Activated naive CD4-positive, alpha-beta T cell treated with anti-CD3 and anti-CD28 coated beads for 36 hours (primary cell): ENCODE results near the gene PLEKHA8. TPM values are rescaled to one million over a fixed set of nuclear protein-coding genes. Genes with fewer than 3 reads are reported as not detected.

ENCODE experiments used
- CTCF ChIA-PET: fragments of 350-600 bp; sonication (Branson Sonifier 250); formaldehyde crosslinking; loops from one replicate; lab custom pipeline; 2021; ENCODE audit warnings: antibody characterized with exemption; lab: Charles Lee
- DNase-seq: peaks from one replicate; pipeline ENCODE4 v3.0.0-alpha.2; 2020
- H3K27ac Mint-ChIP-seq: one replicate; pipeline ENCODE4 v1.8.0; 2021; ENCODE audit warnings: mild to moderate bottlenecking, mixed read lengths
- H3K27me3 Mint-ChIP-seq: one replicate; pipeline ENCODE4 v1.8.0; 2021; ENCODE audit warnings: low read depth, mixed read lengths
- H3K36me3 Mint-ChIP-seq: one replicate; pipeline ENCODE4 v1.8.0; 2021; ENCODE audit warnings: low read depth, mixed read lengths
- H3K4me1 Mint-ChIP-seq: one replicate; pipeline ENCODE4 v1.8.0; 2021; ENCODE audit warnings: low read depth, mixed read lengths
- H3K4me3 Mint-ChIP-seq: one replicate; pipeline ENCODE4 v1.8.0; 2021; ENCODE audit warnings: mild to moderate bottlenecking, moderate library complexity, mixed read lengths
- H3K9me3 Mint-ChIP-seq: one replicate; pipeline ENCODE4 v1.8.0; 2021; ENCODE audit warnings: mixed read lengths
- intact Hi-C: fragments of 100-400 bp; cut with micrococcal nuclease; formaldehyde crosslinking; loops from one replicate; pipeline ENCODE4 v1.15.1; 2023
- total RNA-seq, 2 experiments: library from RNA; stranded (reverse); gene quantifications; one replicate each; pipeline ENCODE4 v1.2.3, GENCODE V29; 2021

PLEKHA8 gene
- total RNA-seq, 2 experiments from 2014 or later, result 8.7 to 10.1 TPM

- intact Hi-C loops, result loop anchor here (10.0 kb wide), 2 partner anchors 307 to 427 kb away; partner anchors contain the start of genes GARS1 and NOD1
- no peak overlapping the region for H3K27ac Mint-ChIP-seq
- CTCF ChIA-PET, result interaction anchor here (0.6 to 0.8 kb wide), 3 partner anchors 40 to 494 kb away, joined by 3 to 7 read pairs (median 3); no protein-coding TSS in a partner anchor
These were observed 139.7 kb downstream of the PLEKHA8 start for GRCh38 chr7:30167901-30168300.

GRCh38 chr7:30168835-30169573, 140.8 kb downstream of the PLEKHA8 start:
- no peaks in the 10 kb centered on the region for H3K36me3 Mint-ChIP-seq
- no peak for DNase-seq
- intact Hi-C loops, result loop anchor here (10.0 kb wide), 2 partner anchors 306 to 426 kb away; partner anchors contain the start of genes GARS1 and NOD1
- H3K27me3 Mint-ChIP-seq, result no peaks in the 10 kb centered on the region
- CTCF ChIA-PET, result interaction anchor here (0.8 kb wide), 1 partner anchor 397 kb away, joined by 3 read pairs; no protein-coding TSS in a partner anchor
- H3K4me1 Mint-ChIP-seq, result no peaks in the 10 kb centered on the region
- no peaks in the 10 kb centered on the region for H3K9me3 Mint-ChIP-seq
- H3K4me3 Mint-ChIP-seq, result no peak overlapping the region
- no peak overlapping the region for H3K27ac Mint-ChIP-seq

More at GRCh38 chr7:30167901-30168300, 139.7 kb downstream of the PLEKHA8 start:
- Mint-ChIP-seq H3K4me1 (peaks cover 10% of the 10 kb centered on the region), H3K36me3 (no peaks in the 10 kb centered on the region), H3K4me3 (no peak overlapping the region), H3K9me3 (no peaks in the 10 kb centered on the region), H3K27me3 (no peaks in the 10 kb centered on the region)
- DNase-seq, result no peak

DNA sequence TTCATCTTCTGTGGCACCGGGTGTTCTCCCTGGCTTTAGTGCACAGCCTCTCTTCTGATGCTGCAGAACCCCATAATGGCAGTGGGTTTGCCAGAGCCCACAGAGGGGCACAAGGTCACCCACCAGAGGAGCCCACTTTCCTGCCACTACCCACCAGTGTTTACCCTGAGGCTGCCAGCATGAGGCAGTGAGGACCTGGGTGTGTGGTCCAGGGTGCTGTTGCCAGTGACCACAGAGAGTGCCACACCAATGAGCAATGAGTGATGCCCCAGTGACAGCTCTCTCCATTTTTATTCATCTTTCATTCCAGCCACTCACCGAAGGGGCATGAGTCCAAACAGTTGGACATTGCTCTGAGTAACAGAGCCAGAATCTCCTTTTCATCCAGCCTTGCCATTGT, 141.4 kb downstream of the PLEKHA8 start:
- Mint-ChIP-seq H3K27ac (no peak overlapping the region), H3K4me1 (no peaks in the 10 kb centered on the region), H3K36me3 (no peaks in the 10 kb centered on the region), H3K9me3 (no peaks in the 10 kb centered on the region), H3K27me3 (no peaks in the 10 kb centered on the region), H3K4me3 (no peak overlapping the region)
- intact Hi-C loops, result loop anchor here (10.0 kb wide), 2 partner anchors 305 to 425 kb away; partner anchors contain the start of genes GARS1 and NOD1
- DNase-seq, result no peak
- CTCF ChIA-PET, result interaction anchor here (0.7 kb wide), 1 partner anchor 206 kb away, joined by 3 read pairs; no protein-coding TSS in a partner anchor

GRCh38 chr7:30170476-30171205, 142.4 kb downstream of the PLEKHA8 start:
- CTCF ChIA-PET, result no interaction called here
- no peaks in the 10 kb centered on the region for H3K9me3 Mint-ChIP-seq

DNA sequence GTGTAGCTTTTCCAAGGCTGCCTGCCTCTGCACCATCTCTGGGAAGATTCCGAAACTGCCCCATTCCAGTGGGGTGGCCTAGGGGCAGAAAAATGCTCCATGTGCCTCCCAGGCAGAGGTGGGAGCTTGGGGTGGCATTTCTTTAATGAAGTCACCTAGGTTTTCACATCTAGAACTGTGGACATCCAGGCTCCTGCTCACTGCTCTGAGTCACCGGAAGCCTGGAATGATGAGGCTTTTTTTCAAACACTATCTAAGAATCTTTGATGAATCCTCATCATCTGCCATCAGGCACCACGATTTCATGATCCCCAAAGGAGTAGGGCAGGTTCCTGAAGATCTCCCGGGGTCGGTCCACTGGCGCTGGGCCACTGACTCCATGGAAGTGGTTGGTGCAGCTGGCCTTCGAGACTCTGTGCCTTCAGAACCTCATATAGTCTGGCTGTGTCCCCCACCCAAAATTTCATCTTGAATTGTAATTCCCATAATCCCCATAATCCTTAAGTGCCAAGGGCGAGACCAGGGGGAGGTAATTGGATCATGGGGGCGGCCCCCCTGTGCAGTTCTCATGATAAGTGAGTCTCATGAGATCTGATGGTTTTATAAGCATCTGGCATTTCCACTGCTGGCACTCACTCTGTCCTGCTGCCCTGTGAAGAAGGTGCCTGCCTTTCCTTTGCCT, 143.7 kb downstream of the PLEKHA8 start:
- intact Hi-C loops, result no loop called here
- Mint-ChIP-seq H3K4me1 (no peaks in the 10 kb centered on the region), H3K9me3 (no peaks in the 10 kb centered on the region)

More at GRCh38 chr7:30170476-30171205, 142.4 kb downstream of the PLEKHA8 start:
- no peaks in the 10 kb centered on the region for H3K36me3 Mint-ChIP-seq
- H3K27ac Mint-ChIP-seq, result no peak overlapping the region
- no peaks in the 10 kb centered on the region for H3K27me3 Mint-ChIP-seq
- no peak overlapping the region for H3K4me3 Mint-ChIP-seq
- H3K4me1 Mint-ChIP-seq, result no peaks in the 10 kb centered on the region
- intact Hi-C loops, result no loop called here
- no peak for DNase-seq

DNA sequence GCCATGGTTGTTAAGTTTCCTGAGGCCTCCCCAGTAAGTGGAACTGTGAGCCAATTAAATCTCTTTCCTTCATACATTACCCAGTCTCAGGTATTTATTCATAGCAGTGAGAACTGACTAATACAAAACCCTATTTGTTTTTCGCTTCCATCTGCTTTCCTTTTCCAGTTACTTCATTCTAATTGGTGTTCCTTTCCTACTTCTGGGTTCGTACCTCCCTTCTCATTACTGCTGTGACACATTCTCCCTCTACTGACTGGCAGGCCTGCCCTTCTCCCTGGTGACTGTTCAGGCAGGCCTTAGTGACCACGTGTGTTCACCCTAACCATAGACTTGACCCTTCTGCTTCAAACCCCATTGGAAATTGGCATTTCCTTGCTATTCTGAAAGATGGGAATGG, 144.2 kb downstream of the PLEKHA8 start:
- DNase-seq, result no peak
- intact Hi-C loops, result no loop called here
- no peaks in the 10 kb centered on the region for H3K27me3 Mint-ChIP-seq
- no peak overlapping the region for H3K4me3 Mint-ChIP-seq
- H3K4me1 Mint-ChIP-seq, result no peaks in the 10 kb centered on the region
- H3K27ac Mint-ChIP-seq, result no peak overlapping the region
- no peaks in the 10 kb centered on the region for H3K9me3 Mint-ChIP-seq
- H3K36me3 Mint-ChIP-seq, result no peaks in the 10 kb centered on the region
- CTCF ChIA-PET, result no interaction called here

More for the DNA sequence above, 143.7 kb downstream of the PLEKHA8 start:
- CTCF ChIA-PET, result interaction anchor here (0.6 kb wide), 1 partner anchor 101 kb away, joined by 3 read pairs; no protein-coding TSS in a partner anchor
- H3K4me3 Mint-ChIP-seq, result no peak overlapping the region
- no peak for DNase-seq
- no peaks in the 10 kb centered on the region for H3K27me3 Mint-ChIP-seq
- no peak overlapping the region for H3K27ac Mint-ChIP-seq
- H3K36me3 Mint-ChIP-seq, result no peaks in the 10 kb centered on the region

- CTCF ChIA-PET, result no interaction called here
- no peak overlapping the region for H3K27ac Mint-ChIP-seq
- no peak overlapping the region for H3K4me3 Mint-ChIP-seq
- H3K27me3 Mint-ChIP-seq, result no peaks in the 10 kb centered on the region
- no peaks in the 10 kb centered on the region for H3K4me1 Mint-ChIP-seq
- intact Hi-C loops, result no loop called here
- DNase-seq, result no peak
- no peaks in the 10 kb centered on the region for H3K36me3 Mint-ChIP-seq
- no peaks in the 10 kb centered on the region for H3K9me3 Mint-ChIP-seq
These were observed 145.1 kb downstream of the PLEKHA8 start for GRCh38 chr7:30173058-30173897.

GRCh38 chr7:30175180-30175579, 147.0 kb downstream of the PLEKHA8 start:
- H3K4me3 Mint-ChIP-seq, result no peak overlapping the region
- no peaks in the 10 kb centered on the region for H3K27me3 Mint-ChIP-seq
- no peak for DNase-seq
- H3K9me3 Mint-ChIP-seq, result no peaks in the 10 kb centered on the region
- H3K4me1 Mint-ChIP-seq, result no peaks in the 10 kb centered on the region
- no peaks in the 10 kb centered on the region for H3K36me3 Mint-ChIP-seq
- H3K27ac Mint-ChIP-seq, result no peak overlapping the region
- CTCF ChIA-PET, result no interaction called here
- intact Hi-C loops, result no loop called here

GRCh38 chr7:30175636-30176147, 147.5 kb downstream of the PLEKHA8 start:
- intact Hi-C loops, result no loop called here
- Mint-ChIP-seq H3K4me3 (no peak overlapping the region), H3K9me3 (no peaks in the 10 kb centered on the region), H3K27ac (no peak overlapping the region), H3K27me3 (no peaks in the 10 kb centered on the region), H3K36me3 (no peaks in the 10 kb centered on the region), H3K4me1 (no peaks in the 10 kb centered on the region)
- CTCF ChIA-PET, result no interaction called here
- DNase-seq, result no peak

GRCh38 chr7:30176463-30177109, 148.4 kb downstream of the PLEKHA8 start:
- no peaks in the 10 kb centered on the region for H3K9me3 Mint-ChIP-seq
- H3K27ac Mint-ChIP-seq, result no peak overlapping the region
- no peaks in the 10 kb centered on the region for H3K36me3 Mint-ChIP-seq
- no peaks in the 10 kb centered on the region for H3K27me3 Mint-ChIP-seq
- intact Hi-C loops, result no loop called here
- no peak overlapping the region for H3K4me3 Mint-ChIP-seq
- no peak for DNase-seq
- CTCF ChIA-PET, result no interaction called here
- H3K4me1 Mint-ChIP-seq, result no peaks in the 10 kb centered on the region

- CTCF ChIA-PET, result no interaction called here
- intact Hi-C loops, result no loop called here
These were observed 149.0 kb downstream of the PLEKHA8 start for GRCh38 chr7:30177186-30177585.

More at GRCh38 chr7:30177186-30177585, 149.0 kb downstream of the PLEKHA8 start:
- Mint-ChIP-seq H3K4me1 (no peaks in the 10 kb centered on the region), H3K27me3 (no peaks in the 10 kb centered on the region), H3K9me3 (no peaks in the 10 kb centered on the region), H3K36me3 (no peaks in the 10 kb centered on the region), H3K4me3 (no peak overlapping the region), H3K27ac (no peak overlapping the region)
- DNase-seq, result no peak
